ENCODE results near the gene DESI2. TPM values are rescaled to one million over a fixed set of nuclear protein-coding genes. Genes with fewer than 3 reads are reported as not detected.

DESI2 gene
- total RNA-seq, 1 experiment from 2014 or later: 44.6 TPM

DNA sequence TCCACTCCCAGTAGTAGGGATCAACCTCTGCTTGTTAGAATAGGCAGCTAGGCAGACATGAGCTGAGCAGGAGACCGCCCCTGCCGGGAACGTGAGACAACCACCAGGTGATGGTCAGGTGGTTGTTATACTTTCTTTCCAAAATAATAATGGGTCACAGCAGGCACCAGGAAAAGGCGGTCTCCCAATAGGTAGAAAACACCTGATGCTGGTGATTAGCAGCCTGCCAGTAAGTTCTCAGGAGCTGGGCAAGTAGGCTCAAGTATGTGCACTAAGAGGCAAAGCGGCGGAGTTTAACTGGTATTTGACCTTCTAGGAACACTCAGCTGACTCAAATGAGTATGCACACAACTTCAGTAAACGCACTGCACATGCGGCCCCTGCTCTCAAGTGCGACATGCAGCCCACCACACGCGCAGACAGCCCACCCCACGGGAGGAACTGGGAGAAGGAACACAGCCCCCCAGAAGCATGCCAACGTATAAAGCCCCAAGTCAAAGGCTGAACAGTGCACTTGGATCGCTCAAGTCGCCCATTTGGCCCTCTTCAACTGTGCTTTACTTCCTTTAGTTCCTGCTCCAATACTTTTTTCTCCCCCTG, 80.0 kb downstream of the DESI2 start:
- DNase-seq (ENCODE audit: low read depth, low spot score) (no peak), ATAC-seq (no peak)
- ChIA-PET POLR2A (no interaction called here), RAD21 (ENCODE audit: low non-redundant PET in 1 of 2, low total read pairs in 2 of 2, uncharacterized antibody in 2 of 2, unreplicated experiment in 2 of 2) (no interaction called here), CTCF (no interaction called here)
- Histone ChIP-seq H3K9me2 (ENCODE audit: insufficient read depth) (no peaks in the 10 kb centered on the region), H3K27me3 (ENCODE audit: insufficient read depth, low read length) (no peaks in the 10 kb centered on the region), H3K36me3 (ENCODE audit: control insufficient read depth in 1 of 2, insufficient read depth in 2 of 2, low read length in 2 of 2) (no peaks in the 10 kb centered on the region), H2AFZ (ENCODE audit: low read depth, low read length, poor library complexity, severe bottlenecking) (no peak overlapping the region), H3K9me3 (ENCODE audit: control insufficient read depth in 1 of 2, insufficient read depth in 1 of 2, low read depth in 1 of 2, low read length in 2 of 2) (peaks cover 0 to 8% of the 10 kb centered on the region in 2 experiments; a peak in 1 of 4 replicates), H3K4me2 (ENCODE audit: low read length) (no peak overlapping the region), H3K9ac (ENCODE audit: low read length) (no peak overlapping the region), H4K20me1 (ENCODE audit: insufficient read depth) (no peaks in the 10 kb centered on the region), H3K79me2 (ENCODE audit: insufficient read depth, low read length) (no peaks in the 10 kb centered on the region), H3K4me3 (replicated peaks in 1 of 2; ENCODE audit: low read depth in 1 of 2, low read length in 2 of 2) (no peak overlapping the region), H3K4me1 (ENCODE audit: control insufficient read depth in 1 of 2, insufficient read depth in 2 of 2, low read length in 2 of 2) (peaks cover 0 to 7% of the 10 kb centered on the region in 2 experiments; a peak in 2 of 4 replicates), H3K27ac (ENCODE audit: low read depth, low read length) (no peak overlapping the region)
- no TSS peak for BruUV-seq (replicated peaks)
- TF ChIP-seq TCF7L2 (IDR thresholded peaks at IDR 0.05; ENCODE audit: borderline replicate concordance, extremely low read depth, insufficient read depth, insufficient read length): no peak
- TF ChIP-seq ZNF274 (IDR thresholded peaks at IDR 0.05; ENCODE audit: low read depth, low read length): no peak
- no peak for TF ChIP-seq EZH2phosphoT487 (IDR thresholded peaks at IDR 0.05; ENCODE audit: borderline replicate concordance)
- TF ChIP-seq, protein P1, sequence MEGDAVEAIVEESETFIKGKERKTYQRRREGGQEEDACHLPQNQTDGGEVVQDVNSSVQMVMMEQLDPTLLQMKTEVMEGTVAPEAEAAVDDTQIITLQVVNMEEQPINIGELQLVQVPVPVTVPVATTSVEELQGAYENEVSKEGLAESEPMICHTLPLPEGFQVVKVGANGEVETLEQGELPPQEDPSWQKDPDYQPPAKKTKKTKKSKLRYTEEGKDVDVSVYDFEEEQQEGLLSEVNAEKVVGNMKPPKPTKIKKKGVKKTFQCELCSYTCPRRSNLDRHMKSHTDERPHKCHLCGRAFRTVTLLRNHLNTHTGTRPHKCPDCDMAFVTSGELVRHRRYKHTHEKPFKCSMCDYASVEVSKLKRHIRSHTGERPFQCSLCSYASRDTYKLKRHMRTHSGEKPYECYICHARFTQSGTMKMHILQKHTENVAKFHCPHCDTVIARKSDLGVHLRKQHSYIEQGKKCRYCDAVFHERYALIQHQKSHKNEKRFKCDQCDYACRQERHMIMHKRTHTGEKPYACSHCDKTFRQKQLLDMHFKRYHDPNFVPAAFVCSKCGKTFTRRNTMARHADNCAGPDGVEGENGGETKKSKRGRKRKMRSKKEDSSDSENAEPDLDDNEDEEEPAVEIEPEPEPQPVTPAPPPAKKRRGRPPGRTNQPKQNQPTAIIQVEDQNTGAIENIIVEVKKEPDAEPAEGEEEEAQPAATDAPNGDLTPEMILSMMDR (IDR thresholded peaks at IDR 0.05 in 2 of 3, conservative IDR thresholded peaks at IDR 0.05 in 1 of 3; ENCODE audit: borderline replicate concordance in 1 of 3, insufficient read depth in 1 of 3, low read depth in 2 of 3, low read length in 2 of 3): no peak
- TF ChIP-seq, protein P2, sequence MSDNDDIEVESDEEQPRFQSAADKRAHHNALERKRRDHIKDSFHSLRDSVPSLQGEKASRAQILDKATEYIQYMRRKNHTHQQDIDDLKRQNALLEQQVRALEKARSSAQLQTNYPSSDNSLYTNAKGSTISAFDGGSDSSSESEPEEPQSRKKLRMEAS (IDR thresholded peaks at IDR 0.05): no peak
- TF ChIP-seq ELF1 (IDR thresholded peaks at IDR 0.05; ENCODE audit: borderline replicate concordance, low read depth): no peak
- no peak for TF ChIP-seq SP1 (IDR thresholded peaks at IDR 0.05; ENCODE audit: low read depth)
- intact Hi-C loops (cut with micrococcal nuclease): no loop called here

Measured in HCT116 (cell line).